ENCODE data around the gene NSMF.

Gene NSMF

GRCh38 chr9:137486141-137486490 is 27.0 kb upstream of the NSMF start:
- H3K4me3 ChIP-seq (ENCODE audit: low read depth, low read length) = no peak overlapping the region
- in situ Hi-C loops (cut with HindIII; ENCODE audit: low sequenced_read_pairs) = no loop called here
- no peak for DNase-seq (ENCODE audit: low read depth, low spot score)
- TF ChIP-seq CTCF (IDR thresholded peaks at IDR 0.05; ENCODE audit: low read depth, low read length) = no peak

- no peak for DNase-seq (ENCODE audit: low read depth, low spot score)
- in situ Hi-C loops (cut with HindIII; ENCODE audit: low sequenced_read_pairs) = no loop called here
- no peak overlapping the region for H3K4me3 ChIP-seq (ENCODE audit: low read depth, low read length)
- no peak for TF ChIP-seq CTCF (IDR thresholded peaks at IDR 0.05; ENCODE audit: low read depth, low read length)
Measured at GRCh38 chr9:137485343-137486140, 26.4 kb upstream of the NSMF start.

GRCh38 chr9:137484551-137485315 is 25.6 kb upstream of the NSMF start:
- DNase-seq (ENCODE audit: low read depth, low spot score) = no peak
- TF ChIP-seq CTCF (IDR thresholded peaks at IDR 0.05; ENCODE audit: low read depth, low read length) = no peak
- H3K4me3 ChIP-seq (ENCODE audit: low read depth, low read length) = no peak overlapping the region
- in situ Hi-C loops (cut with HindIII; ENCODE audit: low sequenced_read_pairs) = no loop called here

- H3K4me3 ChIP-seq (ENCODE audit: low read depth, low read length) = no peak overlapping the region
- TF ChIP-seq CTCF (IDR thresholded peaks at IDR 0.05; ENCODE audit: low read depth, low read length) = no peak
- peak; percentile 61 for DNase-seq (ENCODE audit: low read depth, low spot score)
- in situ Hi-C loops (cut with HindIII; ENCODE audit: low sequenced_read_pairs) = no loop called here
Measured at GRCh38 chr9:137482094-137482781, 23.1 kb upstream of the NSMF start.

GRCh38 chr9:137480686-137481683 is 21.9 kb upstream of the NSMF start:
- H3K4me3 ChIP-seq (ENCODE audit: low read depth, low read length) = no peak overlapping the region
- DNase-seq (ENCODE audit: low read depth, low spot score) = no peak
- in situ Hi-C loops (cut with HindIII; ENCODE audit: low sequenced_read_pairs) = no loop called here
- no peak for TF ChIP-seq CTCF (IDR thresholded peaks at IDR 0.05; ENCODE audit: low read depth, low read length)

Measured in astrocyte of the spinal cord (primary cell).